ENCODE results near the gene ZBTB5. TPM values are rescaled to one million over a fixed set of nuclear protein-coding genes. Genes with fewer than 3 reads are reported as not detected.

ZBTB5 gene
- total and polyA plus RNA-seq, 2 of the 13 experiments (the other 11 are each of a cell fraction or from before 2014, with no cell fraction given) = 12.5 to 20.5 TPM

- peak; percentile 48; the same call in 1 of the 2 replicates for TF ChIP-seq THAP9 (CRISPR knock-in tag; IDR thresholded peaks at IDR 0.05; ENCODE audit: borderline replicate concordance)
- no peak for TF ChIP-seq NONO (IDR thresholded peaks at IDR 0.05)
- peak; percentile 78 for TF ChIP-seq NONO (CRISPR knock-in tag; conservative IDR thresholded peaks at IDR 0.05)
- TF ChIP-seq, protein P1, sequence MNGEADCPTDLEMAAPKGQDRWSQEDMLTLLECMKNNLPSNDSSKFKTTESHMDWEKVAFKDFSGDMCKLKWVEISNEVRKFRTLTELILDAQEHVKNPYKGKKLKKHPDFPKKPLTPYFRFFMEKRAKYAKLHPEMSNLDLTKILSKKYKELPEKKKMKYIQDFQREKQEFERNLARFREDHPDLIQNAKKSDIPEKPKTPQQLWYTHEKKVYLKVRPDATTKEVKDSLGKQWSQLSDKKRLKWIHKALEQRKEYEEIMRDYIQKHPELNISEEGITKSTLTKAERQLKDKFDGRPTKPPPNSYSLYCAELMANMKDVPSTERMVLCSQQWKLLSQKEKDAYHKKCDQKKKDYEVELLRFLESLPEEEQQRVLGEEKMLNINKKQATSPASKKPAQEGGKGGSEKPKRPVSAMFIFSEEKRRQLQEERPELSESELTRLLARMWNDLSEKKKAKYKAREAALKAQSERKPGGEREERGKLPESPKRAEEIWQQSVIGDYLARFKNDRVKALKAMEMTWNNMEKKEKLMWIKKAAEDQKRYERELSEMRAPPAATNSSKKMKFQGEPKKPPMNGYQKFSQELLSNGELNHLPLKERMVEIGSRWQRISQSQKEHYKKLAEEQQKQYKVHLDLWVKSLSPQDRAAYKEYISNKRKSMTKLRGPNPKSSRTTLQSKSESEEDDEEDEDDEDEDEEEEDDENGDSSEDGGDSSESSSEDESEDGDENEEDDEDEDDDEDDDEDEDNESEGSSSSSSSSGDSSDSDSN (CRISPR knock-in tag; IDR thresholded peaks at IDR 0.05) = peak; percentile 71; the same call in 1 of the 2 replicates
- TF ChIP-seq SP4 (CRISPR knock-in tag; IDR thresholded peaks at IDR 0.05) = peak; percentile 67
- TF ChIP-seq THRA (CRISPR knock-in tag; IDR thresholded peaks at IDR 0.05; ENCODE audit: borderline replicate concordance) = peak; percentile 85; the same call in 1 of the 2 replicates
- TF ChIP-seq HNF4G (IDR thresholded peaks at IDR 0.05; ENCODE audit: borderline replicate concordance, low read depth, low read length) = peak; percentile 85
- TF ChIP-seq HNF4G (CRISPR knock-in tag; IDR thresholded peaks at IDR 0.05; ENCODE audit: borderline replicate concordance, low read depth) = peak; percentile 97
- TF ChIP-seq ZFP41 (CRISPR knock-in tag; IDR thresholded peaks at IDR 0.05; ENCODE audit: borderline replicate concordance) = no peak
- TF ChIP-seq ZNF10 (CRISPR knock-in tag; IDR thresholded peaks at IDR 0.05; ENCODE audit: borderline replicate concordance, low read depth) = no peak
- no peak for TF ChIP-seq SP140L (CRISPR knock-in tag; IDR thresholded peaks at IDR 0.05; ENCODE audit: borderline replicate concordance)
- no peak for TF ChIP-seq ZNF256 (CRISPR knock-in tag; conservative IDR thresholded peaks at IDR 0.05)
- TF ChIP-seq ZNF333 (CRISPR knock-in tag; IDR thresholded peaks at IDR 0.05; ENCODE audit: borderline replicate concordance) = no peak
- TF ChIP-seq HOXA7 (CRISPR knock-in tag; IDR thresholded peaks at IDR 0.05) = no peak
- no peak for TF ChIP-seq SMAD9 (CRISPR knock-in tag; IDR thresholded peaks at IDR 0.05)
- TF ChIP-seq PHF21A (CRISPR knock-in tag; IDR thresholded peaks at IDR 0.05) = peak; percentile 96
- TF ChIP-seq POGK (CRISPR knock-in tag; conservative IDR thresholded peaks at IDR 0.05) = peak; percentile 90
- no peak for TF ChIP-seq ZNF879 (CRISPR knock-in tag; IDR thresholded peaks at IDR 0.05)
- TF ChIP-seq GFI1 (CRISPR knock-in tag; IDR thresholded peaks at IDR 0.05; ENCODE audit: borderline replicate concordance) = no peak; the same call in 1 of the 2 replicates
- no peak for TF ChIP-seq HNRNPL (IDR thresholded peaks at IDR 0.05; ENCODE audit: low read depth, low read length)
Measured at GRCh38 chr9:37508135-37508833, 43.0 kb upstream of the ZBTB5 start (continued).

All from HepG2 (cell line).